Measurements from ENCODE around the gene PRELP.

GRCh38 chr1:203441766-203442165 is 33.8 kb upstream of the PRELP start:
- TF ChIP-seq CTCF (IDR thresholded peaks at IDR 0.05), result no peak
- TF ChIP-seq REST (IDR thresholded peaks at IDR 0.05; ENCODE audit: insufficient read depth in 1 of 2, low read depth in 2 of 2, low read length in 1 of 2), result no peak
- no peak for TF ChIP-seq SIN3A (IDR thresholded peaks at IDR 0.05; ENCODE audit: borderline replicate concordance, insufficient read depth, low read depth, low read length)
- no peak for TF ChIP-seq POLR2AphosphoS5 (IDR thresholded peaks at IDR 0.05; ENCODE audit: low read depth, low read length)
- TF ChIP-seq TCF7L2 (IDR thresholded peaks at IDR 0.05; ENCODE audit: low read depth, low read length), result no peak
